Measurements from ENCODE around the gene PFKFB2.

Gene PFKFB2

GRCh38 chr1:207076181-207076955, 23.3 kb downstream of the PFKFB2 start:
- H3K9me3 ChIP-seq (ENCODE audit: control insufficient read depth, insufficient read depth, low read length) = no peaks in the 10 kb centered on the region
- peaks cover 3% of the 10 kb centered on the region for H3K36me3 ChIP-seq (ENCODE audit: insufficient read depth, low read length)
- no peak overlapping the region for H3K9ac ChIP-seq (ENCODE audit: low read depth, low read length)
- H3K4me1 ChIP-seq (ENCODE audit: insufficient read depth, low read length) = 0 out of 2 replicates have a peak, but pooled peaks cover 6% of the 10 kb centered on the region

DNA sequence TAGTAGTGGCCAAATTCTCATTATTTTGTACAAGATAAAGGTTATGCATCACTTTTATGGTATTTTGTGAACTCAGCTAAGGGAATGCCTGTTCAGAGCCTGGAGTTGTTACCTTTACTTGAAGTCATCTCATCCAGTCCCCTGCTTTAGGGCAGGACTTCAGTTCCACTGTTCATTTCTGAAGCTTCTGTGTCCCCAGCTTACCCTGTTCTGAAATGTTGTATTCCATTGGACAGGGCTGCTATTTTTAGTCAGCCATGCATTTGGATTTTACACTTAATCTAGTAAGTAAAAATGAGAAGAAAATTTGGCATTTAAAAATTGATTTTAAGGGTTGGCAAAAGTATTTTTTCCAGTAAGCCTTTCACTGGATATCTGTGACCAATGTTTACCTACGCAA, 23.9 kb downstream of the PFKFB2 start:
- H3K9ac ChIP-seq (ENCODE audit: low read depth, low read length) = no peak overlapping the region
- 0 out of 2 replicates have a peak, but pooled peaks cover 6% of the 10 kb centered on the region for H3K4me1 ChIP-seq (ENCODE audit: insufficient read depth, low read length)
- no peaks in the 10 kb centered on the region for H3K9me3 ChIP-seq (ENCODE audit: control insufficient read depth, insufficient read depth, low read length)
- peaks cover 3% of the 10 kb centered on the region for H3K36me3 ChIP-seq (ENCODE audit: insufficient read depth, low read length)

GRCh38 chr1:207077470-207078377, 24.6 kb downstream of the PFKFB2 start:
- H3K4me1 ChIP-seq (ENCODE audit: insufficient read depth, low read length) = 0 out of 2 replicates have a peak, but pooled peaks cover 6% of the 10 kb centered on the region

GRCh38 chr1:207078578-207079132, 25.6 kb downstream of the PFKFB2 start:
- Histone ChIP-seq H3K36me3 (ENCODE audit: insufficient read depth, low read length) (no peaks in the 10 kb centered on the region; the same call in 1 of the 2 replicates), H3K4me1 (ENCODE audit: insufficient read depth, low read length) (0 out of 2 replicates have a peak, but pooled peaks cover 6% of the 10 kb centered on the region), H3K9ac (ENCODE audit: low read depth, low read length) (no peak overlapping the region), H3K9me3 (ENCODE audit: control insufficient read depth, insufficient read depth, low read length) (no peaks in the 10 kb centered on the region)

More at GRCh38 chr1:207077470-207078377, 24.6 kb downstream of the PFKFB2 start:
- Histone ChIP-seq H3K9me3 (ENCODE audit: control insufficient read depth, insufficient read depth, low read length) (no peaks in the 10 kb centered on the region), H3K9ac (ENCODE audit: low read depth, low read length) (no peak overlapping the region), H3K36me3 (ENCODE audit: insufficient read depth, low read length) (peaks cover 1% of the 10 kb centered on the region)

DNA sequence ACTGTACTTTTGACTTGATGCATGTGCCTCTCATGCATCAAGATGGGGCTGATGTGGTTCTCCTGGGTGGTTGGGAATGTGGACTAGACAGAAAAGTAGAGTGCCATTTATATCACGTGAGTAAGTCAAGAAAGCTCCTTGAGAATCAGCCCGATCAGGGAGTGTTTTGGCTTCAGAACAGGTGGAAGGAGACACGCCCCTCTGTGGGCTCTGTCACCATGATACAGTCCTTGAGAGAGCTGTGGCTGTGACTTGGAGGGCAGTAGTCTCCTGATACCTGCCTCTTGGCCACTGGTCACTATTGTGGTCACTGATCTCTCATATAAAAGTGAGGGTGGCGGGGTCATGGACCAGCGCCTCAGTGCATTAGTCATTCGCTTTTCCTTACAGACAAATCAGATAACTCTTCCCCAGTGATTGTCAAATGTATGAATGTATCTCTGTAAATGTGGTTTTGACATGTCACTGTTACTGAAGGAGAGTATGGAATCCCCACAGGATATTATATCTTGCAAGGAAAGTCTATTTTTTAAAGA, 26.7 kb downstream of the PFKFB2 start:
- H3K4me1 ChIP-seq (ENCODE audit: insufficient read depth, low read length) = peaks cover 9% of the 10 kb centered on the region

GRCh38 chr1:207081088-207081487, 28.0 kb downstream of the PFKFB2 start:
- H3K9me3 ChIP-seq (ENCODE audit: control insufficient read depth, insufficient read depth, low read length) = no peaks in the 10 kb centered on the region
- peaks cover 9% of the 10 kb centered on the region for H3K4me1 ChIP-seq (ENCODE audit: insufficient read depth, low read length)
- no peaks in the 10 kb centered on the region; the same call in 1 of the 2 replicates for H3K36me3 ChIP-seq (ENCODE audit: insufficient read depth, low read length)
- H3K9ac ChIP-seq (ENCODE audit: low read depth, low read length) = no peak overlapping the region

More for the DNA sequence above, 26.7 kb downstream of the PFKFB2 start:
- Histone ChIP-seq H3K9me3 (ENCODE audit: control insufficient read depth, insufficient read depth, low read length) (no peaks in the 10 kb centered on the region), H3K9ac (ENCODE audit: low read depth, low read length) (no peak overlapping the region), H3K36me3 (ENCODE audit: insufficient read depth, low read length) (no peaks in the 10 kb centered on the region; the same call in 1 of the 2 replicates)

- H3K36me3 ChIP-seq (ENCODE audit: insufficient read depth, low read length) = no peaks in the 10 kb centered on the region
- peaks cover 9% of the 10 kb centered on the region for H3K4me1 ChIP-seq (ENCODE audit: insufficient read depth, low read length)
- H3K9me3 ChIP-seq (ENCODE audit: control insufficient read depth, insufficient read depth, low read length) = no peaks in the 10 kb centered on the region
- no peak overlapping the region for H3K9ac ChIP-seq (ENCODE audit: low read depth, low read length)
Observed at GRCh38 chr1:207081806-207082205, 28.7 kb downstream of the PFKFB2 start.

DNA sequence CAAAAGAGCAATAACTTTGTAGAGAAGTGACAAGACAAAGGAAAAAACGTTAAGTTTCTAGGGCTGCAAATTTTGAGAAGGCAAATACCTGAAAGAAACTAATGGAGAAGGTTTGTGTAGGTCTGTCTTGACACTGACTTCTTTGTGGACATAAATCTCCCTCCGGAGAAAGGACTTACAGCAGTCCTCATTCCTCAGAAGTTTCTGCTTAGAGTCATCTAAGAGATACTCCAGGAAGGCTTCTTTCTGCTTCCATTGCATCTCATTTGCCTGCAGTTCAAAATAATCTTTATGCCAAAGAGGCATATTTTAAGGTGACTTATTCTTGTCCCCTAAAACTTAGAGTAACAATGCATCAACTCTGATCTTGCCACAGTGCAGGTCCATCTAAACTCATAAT, 31.2 kb downstream of the PFKFB2 start:
- Histone ChIP-seq H3K36me3 (ENCODE audit: insufficient read depth, low read length) (no peaks in the 10 kb centered on the region), H3K4me1 (ENCODE audit: insufficient read depth, low read length) (peaks cover 3% of the 10 kb centered on the region), H3K9ac (ENCODE audit: low read depth, low read length) (no peak overlapping the region), H3K9me3 (ENCODE audit: control insufficient read depth, insufficient read depth, low read length) (no peaks in the 10 kb centered on the region)

DNA sequence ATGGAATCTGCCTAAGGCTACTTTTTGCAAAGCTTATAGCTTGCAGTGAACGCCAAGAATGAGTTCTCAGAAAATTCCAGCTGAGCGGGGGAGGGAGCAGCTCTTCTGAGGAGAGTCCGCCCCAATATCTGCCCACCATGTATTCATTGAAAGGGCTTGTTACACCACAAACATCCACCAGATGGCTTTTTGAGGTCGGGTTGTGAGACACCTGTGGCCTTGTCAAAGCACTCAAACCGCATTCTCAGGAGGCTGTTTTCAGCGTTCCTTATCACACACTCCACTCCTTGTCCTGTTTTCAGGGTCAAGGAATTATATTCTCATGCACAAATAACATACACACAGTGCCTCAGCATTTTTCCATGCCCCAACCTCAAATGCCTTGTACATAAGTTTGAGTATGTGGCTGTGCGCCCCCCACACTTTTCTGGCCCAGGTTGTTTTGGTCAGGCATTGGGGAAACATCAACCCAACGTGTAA, 31.7 kb downstream of the PFKFB2 start:
- Histone ChIP-seq H3K4me1 (ENCODE audit: insufficient read depth, low read length) (peaks cover 3% of the 10 kb centered on the region), H3K9ac (ENCODE audit: low read depth, low read length) (no peak overlapping the region), H3K36me3 (ENCODE audit: insufficient read depth, low read length) (no peaks in the 10 kb centered on the region), H3K9me3 (ENCODE audit: control insufficient read depth, insufficient read depth, low read length) (no peaks in the 10 kb centered on the region)

DNA sequence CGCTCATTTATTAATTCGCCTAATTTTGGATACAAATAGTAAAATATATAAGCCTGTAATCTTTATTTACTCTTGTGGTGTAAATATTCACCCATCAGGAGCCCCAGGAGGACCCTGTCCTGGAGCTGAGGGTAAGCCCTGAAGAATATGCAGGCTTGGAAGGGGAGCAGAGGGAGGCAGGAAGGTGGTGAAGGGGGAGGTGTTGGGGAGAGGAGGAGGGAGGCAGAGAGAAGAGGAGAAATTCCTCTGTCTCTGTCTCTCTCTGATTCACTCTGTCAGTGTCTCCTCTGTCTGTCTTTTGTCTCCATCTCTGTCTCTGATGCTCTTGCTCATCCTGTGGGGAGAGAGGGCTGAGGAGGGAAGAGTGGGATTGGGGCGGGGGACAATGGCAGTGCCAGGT, 32.8 kb downstream of the PFKFB2 start:
- Histone ChIP-seq H3K4me1 (ENCODE audit: insufficient read depth, low read length) (peaks cover 3% of the 10 kb centered on the region), H3K36me3 (ENCODE audit: insufficient read depth, low read length) (no peaks in the 10 kb centered on the region), H3K9ac (ENCODE audit: low read depth, low read length) (no peak overlapping the region), H3K9me3 (ENCODE audit: control insufficient read depth, insufficient read depth, low read length) (no peaks in the 10 kb centered on the region)

- Histone ChIP-seq H3K9me3 (ENCODE audit: control insufficient read depth, insufficient read depth, low read length) (no peaks in the 10 kb centered on the region), H3K4me1 (ENCODE audit: insufficient read depth, low read length) (peaks cover 3% of the 10 kb centered on the region), H3K9ac (ENCODE audit: low read depth, low read length) (no peak overlapping the region), H3K36me3 (ENCODE audit: insufficient read depth, low read length) (no peaks in the 10 kb centered on the region)
Observed at GRCh38 chr1:207088161-207088560, 35.1 kb downstream of the PFKFB2 start.

- H3K9me3 ChIP-seq (ENCODE audit: control insufficient read depth, insufficient read depth, low read length) = no peaks in the 10 kb centered on the region
- no peak within 1 kb of the TSS for H3K9ac ChIP-seq (ENCODE audit: low read depth, low read length)
- H3K36me3 ChIP-seq (ENCODE audit: insufficient read depth, low read length) = no peaks in the 10 kb centered on the region
- peaks cover 3% of the 10 kb centered on the region for H3K4me1 ChIP-seq (ENCODE audit: insufficient read depth, low read length)
Observed at GRCh38 chr1:207088701-207089626, 35.9 kb downstream of the PFKFB2 start, which contains the start of gene C4BPB. TSS of gene C4BPB (plus strand) at chr1:207088860. CDS start at chr1:207089532, 672 bp downstream.
